AG04450 (cell line): ENCODE measurements around the gene PAX7. TPM values are rescaled to one million over a fixed set of nuclear protein-coding genes. Genes with fewer than 3 reads are reported as not detected.

ENCODE experiments used
- CTCF ChIA-PET: fragments of 300-600, 350-600 bp; formaldehyde crosslinking; extraction: SDS; loops from one replicate; lab custom pipeline; 2022; ENCODE audit warnings: antibody characterized with exemption, inconsistent platforms; lab: Charles Lee
- POLR2A ChIA-PET: fragments of 350-600 bp; formaldehyde crosslinking; extraction: SDS; loops from one replicate; lab custom pipeline; 2021; ENCODE audit warnings: antibody characterized with exemption, inconsistent platforms; lab: Yijun Ruan, JAX
- DNase-seq: peaks from one replicate; pipeline ENCODE4 v3.0.0-alpha.2; 2011; ENCODE audit warnings: low read depth, low spot score
- H3K27ac ChIP-seq: one replicate; pipeline ENCODE4 v1.5.1; 2012; ENCODE audit warnings: low read depth, low read length, control low read depth
- H3K27me3 ChIP-seq: one replicate; pipeline ENCODE4 v1.6.0; 2012; ENCODE audit warnings: low read length; ENCODE audit not compliant: control insufficient read depth, insufficient read depth
- H3K4me3 ChIP-seq: 2 replicates; pipeline ENCODE4 v1.5.1; 2011; ENCODE audit warnings: mild to moderate bottlenecking, low read depth, low read length, control low read depth
- H3K9me3 ChIP-seq: 2 replicates; pipeline ENCODE4 v1.5.1; 2012; ENCODE audit warnings: low read length; ENCODE audit not compliant: control insufficient read depth, insufficient read depth
- polyA plus RNA-seq: library from polyadenylated mRNA; depleted of rRNA; stranded (reverse); fragments of >200 nt; gene quantifications from 2 replicates; pipeline ENCODE4 v1.2.3, GENCODE V29; 2011; rRNA removed
- small RNA-seq: library from RNA; depleted of rRNA; stranded (forward); fragments of <200 nt; gene quantifications from one replicate; pipeline ENCODE3, GENCODE V24; 2012; ENCODE audit warnings: low read depth; ENCODE audit not compliant: insufficient read length
- TF ChIP-seq, protein P1 (sequence below): IDR thresholded peaks from 2 replicates; pipeline ENCODE4 v1.5.1; 2011; ENCODE audit warnings: low read depth, low read length, control low read depth, inconsistent platforms

The PAX7 gene
- polyA plus RNA-seq, 1 experiment = not detected

DNA sequence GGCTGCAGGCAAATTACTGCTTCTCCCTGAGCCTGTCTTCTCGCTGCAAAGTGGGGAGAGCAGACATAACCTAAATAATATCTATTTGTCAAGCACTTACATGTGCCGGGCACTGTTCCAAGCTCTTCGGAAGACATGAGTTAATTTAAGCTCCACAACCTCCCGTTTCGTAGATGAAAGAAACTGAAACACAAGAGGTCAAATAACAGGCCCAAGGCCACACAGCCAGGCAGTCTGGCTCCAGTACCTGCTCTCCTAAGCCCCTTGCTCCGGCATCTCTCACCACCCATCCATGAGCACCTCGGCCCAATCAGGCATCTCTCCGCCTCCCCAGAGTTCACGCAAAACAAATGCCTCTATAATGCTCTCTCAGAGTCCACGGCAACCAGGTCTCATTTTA lies 163.4 kb downstream of the PAX7 start:
- DNase-seq = no peak
- no peak overlapping the region for H3K27ac ChIP-seq
- H3K4me3 ChIP-seq = no peak overlapping the region
- CTCF ChIA-PET = no interaction called here
- POLR2A ChIA-PET = no interaction called here
- H3K27me3 ChIP-seq = peaks cover 11% of the 10 kb centered on the region
- H3K9me3 ChIP-seq = no peaks in the 10 kb centered on the region
- TF ChIP-seq, protein P1, sequence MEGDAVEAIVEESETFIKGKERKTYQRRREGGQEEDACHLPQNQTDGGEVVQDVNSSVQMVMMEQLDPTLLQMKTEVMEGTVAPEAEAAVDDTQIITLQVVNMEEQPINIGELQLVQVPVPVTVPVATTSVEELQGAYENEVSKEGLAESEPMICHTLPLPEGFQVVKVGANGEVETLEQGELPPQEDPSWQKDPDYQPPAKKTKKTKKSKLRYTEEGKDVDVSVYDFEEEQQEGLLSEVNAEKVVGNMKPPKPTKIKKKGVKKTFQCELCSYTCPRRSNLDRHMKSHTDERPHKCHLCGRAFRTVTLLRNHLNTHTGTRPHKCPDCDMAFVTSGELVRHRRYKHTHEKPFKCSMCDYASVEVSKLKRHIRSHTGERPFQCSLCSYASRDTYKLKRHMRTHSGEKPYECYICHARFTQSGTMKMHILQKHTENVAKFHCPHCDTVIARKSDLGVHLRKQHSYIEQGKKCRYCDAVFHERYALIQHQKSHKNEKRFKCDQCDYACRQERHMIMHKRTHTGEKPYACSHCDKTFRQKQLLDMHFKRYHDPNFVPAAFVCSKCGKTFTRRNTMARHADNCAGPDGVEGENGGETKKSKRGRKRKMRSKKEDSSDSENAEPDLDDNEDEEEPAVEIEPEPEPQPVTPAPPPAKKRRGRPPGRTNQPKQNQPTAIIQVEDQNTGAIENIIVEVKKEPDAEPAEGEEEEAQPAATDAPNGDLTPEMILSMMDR = no peak

DNA sequence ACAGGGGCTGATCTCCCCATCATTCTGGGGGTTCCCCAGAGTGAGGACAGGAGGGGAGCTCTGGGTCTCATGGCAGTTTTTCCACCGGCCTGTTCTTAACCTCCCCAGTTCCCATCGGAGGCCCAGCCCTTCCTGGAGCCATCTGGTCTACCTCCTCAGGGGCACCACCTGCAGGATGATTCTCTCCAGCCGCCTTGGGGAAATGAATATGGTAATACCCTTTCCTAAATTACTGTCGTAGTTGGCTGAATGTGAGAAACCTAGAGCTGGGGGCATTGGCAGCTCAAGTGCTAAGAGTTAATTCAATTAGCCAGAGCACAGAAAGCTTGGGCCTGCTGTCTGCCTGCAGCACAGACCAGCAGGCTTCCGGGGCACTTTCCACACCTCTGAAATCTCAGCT lies 163.9 kb downstream of the PAX7 start:
- ChIA-PET POLR2A (no interaction called here), CTCF (no interaction called here)
- no peak for DNase-seq
- Histone ChIP-seq H3K27me3 (peaks cover 11% of the 10 kb centered on the region), H3K27ac (no peak overlapping the region), H3K4me3 (no peak overlapping the region), H3K9me3 (no peaks in the 10 kb centered on the region)
- TF ChIP-seq, protein P1 = no peak

DNA sequence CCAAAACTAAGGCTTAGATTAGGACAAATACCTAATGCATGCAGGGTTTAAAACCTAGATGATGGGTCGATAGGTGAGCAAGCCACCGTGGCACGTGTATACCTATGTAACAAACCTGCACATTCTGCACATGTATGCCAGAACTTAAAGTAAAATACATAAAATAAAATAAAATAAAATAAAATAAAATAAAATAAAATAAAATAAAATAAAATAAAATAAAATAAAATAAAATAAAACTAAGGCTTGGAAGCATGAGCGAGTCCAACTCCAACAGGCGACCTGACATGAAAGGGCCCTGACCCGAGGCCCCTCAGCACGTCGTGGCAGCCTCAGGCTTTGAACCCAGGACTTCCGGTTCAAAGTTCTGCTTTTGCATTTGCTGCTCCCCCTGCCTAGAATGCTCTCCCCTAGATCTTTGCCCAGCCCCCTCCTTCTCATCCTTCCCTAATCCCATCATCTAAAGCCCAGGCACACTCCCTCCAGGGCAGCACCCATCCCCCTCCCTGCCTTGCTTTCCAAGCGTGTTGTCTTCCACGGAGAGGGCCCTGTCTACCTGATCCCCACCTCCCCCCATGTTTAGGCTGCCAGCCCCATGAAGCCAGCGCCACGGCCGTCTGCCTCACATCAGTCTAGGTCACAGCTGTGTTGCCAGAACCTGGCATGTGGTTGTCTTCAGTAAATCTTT lies 164.5 kb downstream of the PAX7 start:
- no peak overlapping the region for H3K4me3 ChIP-seq
- TF ChIP-seq, protein P1 = no peak
- ChIA-PET POLR2A (no interaction called here), CTCF (interaction anchor here (0.8 kb wide), 1 partner anchor 213 kb away, joined by 3 read pairs; no protein-coding TSS in a partner anchor)
- H3K9me3 ChIP-seq = no peaks in the 10 kb centered on the region
- H3K27ac ChIP-seq = no peak overlapping the region
- H3K27me3 ChIP-seq = peaks cover 6% of the 10 kb centered on the region
- no peak for DNase-seq

DNA sequence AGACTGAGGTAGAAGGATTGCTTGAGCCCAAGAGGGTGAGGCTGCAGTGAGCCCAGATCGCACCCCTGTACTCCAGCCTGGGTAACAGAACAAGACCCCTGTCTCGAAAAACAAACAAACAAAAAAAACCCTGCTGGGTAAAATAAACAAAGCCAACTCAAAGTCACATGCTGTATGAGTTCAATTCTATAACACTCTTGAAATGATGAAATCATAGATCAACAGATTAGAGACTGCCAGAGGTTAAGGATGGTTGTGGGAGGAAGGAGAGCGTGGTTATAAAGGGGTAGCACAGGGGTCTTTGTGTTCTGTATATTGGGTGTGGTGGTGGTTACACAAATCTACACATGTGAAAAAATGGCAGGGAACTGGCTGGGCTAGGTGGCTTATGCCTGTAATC lies 166.3 kb downstream of the PAX7 start:
- Histone ChIP-seq H3K4me3 (no peak overlapping the region), H3K9me3 (no peaks in the 10 kb centered on the region), H3K27me3 (peaks cover 6% of the 10 kb centered on the region), H3K27ac (no peak overlapping the region)
- CTCF ChIA-PET = no interaction called here
- TF ChIP-seq, protein P1 = no peak
- POLR2A ChIA-PET = no interaction called here
- DNase-seq = no peak

Small RNA genes within 50 kb of the gene (small RNA-seq; reads per million reads assigned to genes)
- not detected for gene AL031737.1

Other genes starting within 250 kb of the PAX7 start
- not detected in 2 replicates for gene KLHDC7A, start 149.9 kb upstream of the PAX7 start, polyA plus RNA-seq
- gene TAS1R2, start 228.8 kb downstream of the PAX7 start, polyA plus RNA-seq = not detected in 2 replicates